HL-60 (cell line): ENCODE data around the gene IST1.

ENCODE experiments used
- CTCF ChIP-seq: IDR thresholded peaks from one replicate; pipeline ENCODE4 v1.5.1; 2011; ENCODE audit warnings: low read length, control low read depth, inconsistent platforms; ENCODE audit not compliant: insufficient read depth
- GABPA ChIP-seq: IDR thresholded peaks from 2 replicates; pipeline ENCODE4 v1.6.1; 2012; ENCODE audit warnings: low read depth
- POLR2AphosphoS5 ChIP-seq: IDR thresholded peaks from 2 replicates; pipeline ENCODE4 v1.6.1; 2012; ENCODE audit warnings: low read depth
- SPI1 ChIP-seq: IDR thresholded peaks from 2 replicates; pipeline ENCODE4 v1.6.1; 2012; ENCODE audit warnings: low read depth, mild to moderate bottlenecking, borderline replicate concordance
- TF ChIP-seq, protein P1 (sequence below): IDR thresholded peaks from 2 replicates; pipeline ENCODE4 v1.6.1; 2012; ENCODE audit warnings: low read depth; ENCODE audit not compliant: insufficient replicate concordance

DNA sequence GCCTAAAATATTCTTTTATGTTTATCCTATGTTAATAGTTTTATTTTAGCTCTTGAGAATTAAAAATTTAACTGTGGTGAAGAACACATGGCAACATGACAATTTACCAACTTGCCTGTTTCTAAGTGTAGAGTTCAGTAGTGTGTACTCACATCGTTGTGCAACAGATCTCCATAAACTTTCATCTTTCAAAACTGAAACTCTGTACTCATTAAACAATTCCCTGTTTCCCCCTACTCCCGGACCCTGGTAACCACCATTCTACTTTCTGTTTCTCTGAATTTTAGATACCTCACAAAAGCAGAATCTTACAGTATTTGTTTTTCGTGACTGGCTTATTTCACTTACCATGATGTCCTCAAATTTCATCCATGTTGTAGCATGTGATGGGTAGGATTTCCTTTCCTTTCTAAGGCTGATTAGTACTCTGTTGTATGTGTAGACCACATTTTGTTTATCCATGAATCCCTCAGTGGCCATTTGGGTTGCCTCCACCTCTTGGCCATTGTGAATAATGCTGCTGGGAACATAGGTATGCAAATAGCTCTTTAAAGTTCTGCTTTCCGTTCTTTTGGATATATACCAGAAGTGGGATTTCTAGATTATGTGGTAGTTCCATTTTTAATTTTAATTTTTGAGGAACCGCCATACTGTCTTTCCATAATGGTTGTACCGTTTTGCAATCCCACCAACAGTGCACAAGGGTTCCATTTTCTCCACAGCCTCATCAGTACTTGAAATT lies 17.4 kb downstream of the IST1 start:
- TF ChIP-seq CTCF (no peak), POLR2AphosphoS5 (no peak), GABPA (no peak), SPI1 (no peak)
- TF ChIP-seq, protein P1, sequence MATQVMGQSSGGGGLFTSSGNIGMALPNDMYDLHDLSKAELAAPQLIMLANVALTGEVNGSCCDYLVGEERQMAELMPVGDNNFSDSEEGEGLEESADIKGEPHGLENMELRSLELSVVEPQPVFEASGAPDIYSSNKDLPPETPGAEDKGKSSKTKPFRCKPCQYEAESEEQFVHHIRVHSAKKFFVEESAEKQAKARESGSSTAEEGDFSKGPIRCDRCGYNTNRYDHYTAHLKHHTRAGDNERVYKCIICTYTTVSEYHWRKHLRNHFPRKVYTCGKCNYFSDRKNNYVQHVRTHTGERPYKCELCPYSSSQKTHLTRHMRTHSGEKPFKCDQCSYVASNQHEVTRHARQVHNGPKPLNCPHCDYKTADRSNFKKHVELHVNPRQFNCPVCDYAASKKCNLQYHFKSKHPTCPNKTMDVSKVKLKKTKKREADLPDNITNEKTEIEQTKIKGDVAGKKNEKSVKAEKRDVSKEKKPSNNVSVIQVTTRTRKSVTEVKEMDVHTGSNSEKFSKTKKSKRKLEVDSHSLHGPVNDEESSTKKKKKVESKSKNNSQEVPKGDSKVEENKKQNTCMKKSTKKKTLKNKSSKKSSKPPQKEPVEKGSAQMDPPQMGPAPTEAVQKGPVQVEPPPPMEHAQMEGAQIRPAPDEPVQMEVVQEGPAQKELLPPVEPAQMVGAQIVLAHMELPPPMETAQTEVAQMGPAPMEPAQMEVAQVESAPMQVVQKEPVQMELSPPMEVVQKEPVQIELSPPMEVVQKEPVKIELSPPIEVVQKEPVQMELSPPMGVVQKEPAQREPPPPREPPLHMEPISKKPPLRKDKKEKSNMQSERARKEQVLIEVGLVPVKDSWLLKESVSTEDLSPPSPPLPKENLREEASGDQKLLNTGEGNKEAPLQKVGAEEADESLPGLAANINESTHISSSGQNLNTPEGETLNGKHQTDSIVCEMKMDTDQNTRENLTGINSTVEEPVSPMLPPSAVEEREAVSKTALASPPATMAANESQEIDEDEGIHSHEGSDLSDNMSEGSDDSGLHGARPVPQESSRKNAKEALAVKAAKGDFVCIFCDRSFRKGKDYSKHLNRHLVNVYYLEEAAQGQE, result no peak
